Measurements from ENCODE around the gene NDUFS6.
"Not testable (repeated sequence)": the region's sequence is repeated elsewhere in the genome, so short reads cannot be mapped to it uniquely, and the experiment has no call there.

NDUFS6 gene

DNA sequence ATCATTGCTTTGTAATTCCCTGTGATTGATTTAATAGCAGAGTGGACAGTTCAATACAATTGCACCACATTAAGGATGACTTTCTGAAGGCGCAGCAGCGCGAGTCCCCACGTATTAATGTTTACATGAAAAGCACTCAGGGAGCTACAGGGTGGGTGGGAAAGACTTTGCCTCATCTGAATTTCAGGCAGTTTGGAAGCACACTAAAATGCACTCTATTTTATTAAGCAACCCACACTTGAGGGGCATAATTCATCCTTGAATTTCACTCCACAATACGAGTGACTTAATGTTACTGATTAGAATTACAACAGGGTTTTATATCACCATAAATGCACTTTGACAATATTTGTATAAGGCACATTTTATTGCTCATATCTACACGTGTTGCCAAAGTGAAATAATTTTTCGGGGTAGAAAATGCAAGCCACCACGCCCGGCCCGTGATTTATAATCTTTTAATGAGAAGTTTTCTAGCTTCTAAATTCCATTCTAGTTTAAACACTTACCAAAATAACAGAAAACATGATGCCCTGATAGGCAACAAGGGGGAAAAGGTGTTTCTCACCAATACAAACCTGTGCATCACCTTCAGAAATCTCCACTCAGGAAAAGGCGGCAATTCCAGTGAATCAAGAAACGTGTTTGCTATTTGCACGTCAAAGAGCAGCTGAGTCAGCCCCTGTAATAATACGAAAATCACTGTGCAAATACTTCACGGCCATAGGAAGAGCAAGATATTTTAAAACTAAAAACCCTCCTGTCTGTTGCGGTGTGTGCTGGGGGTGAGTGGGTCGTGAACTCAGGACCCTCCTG, 41.0 kb downstream of the NDUFS6 start:
- DNase-seq (ENCODE audit: low read depth) = no peak
- no peak overlapping the region for H3K4me3 ChIP-seq (ENCODE audit: low read depth, low read length)

DNA sequence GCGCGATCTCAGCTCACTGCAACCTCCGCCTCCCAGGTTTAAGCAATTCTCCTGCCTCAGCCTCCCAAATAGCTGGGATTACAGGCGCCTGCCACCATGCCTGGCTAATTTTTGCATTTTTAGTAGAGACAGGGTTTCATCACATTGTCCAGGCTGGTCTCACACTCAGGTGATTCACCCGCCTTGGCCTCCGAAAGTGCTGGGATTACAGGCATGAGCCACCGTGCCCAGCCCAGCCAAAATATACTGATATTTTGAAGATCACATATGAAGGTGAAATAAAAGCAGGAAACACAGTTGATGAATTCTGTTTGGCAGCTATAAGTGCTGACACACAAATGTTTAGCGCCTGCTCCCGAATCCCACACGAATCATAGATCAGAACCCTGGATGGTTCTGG, 42.6 kb downstream of the NDUFS6 start:
- DNase-seq (ENCODE audit: low read depth); H3K4me3 ChIP-seq (ENCODE audit: low read depth, low read length): not testable (repeated sequence)

DNA sequence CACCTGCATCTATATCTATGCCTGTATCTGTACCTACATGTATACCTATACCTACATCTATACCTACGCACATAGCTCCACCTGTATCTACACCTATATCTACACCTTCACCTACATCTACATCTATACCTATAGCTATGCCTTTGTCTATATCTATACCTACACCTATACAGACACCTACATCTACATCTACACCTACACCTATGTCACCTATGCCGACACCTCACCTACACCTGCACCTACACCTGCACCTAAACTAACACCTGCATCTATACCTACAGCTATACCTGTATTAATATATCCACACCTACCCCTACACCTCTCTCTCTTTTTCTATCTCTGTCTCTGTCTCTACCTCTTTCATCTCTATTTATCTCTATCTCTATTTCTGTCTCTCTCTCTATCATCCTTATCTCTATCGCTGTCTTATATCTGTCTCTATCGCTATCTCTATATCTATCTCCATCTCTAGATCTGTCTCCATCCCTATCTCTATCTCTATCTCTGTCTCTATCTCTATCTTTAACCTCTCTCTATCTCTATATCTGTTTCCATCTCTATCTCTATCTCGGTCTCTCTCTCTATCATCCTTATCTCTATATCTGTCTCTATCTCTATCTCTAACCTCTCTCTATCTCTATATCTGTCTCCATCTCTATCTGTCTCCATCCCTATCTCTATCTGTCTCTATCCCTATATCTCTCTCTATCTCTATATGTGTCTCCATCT, 43.7 kb downstream of the NDUFS6 start:
- DNase-seq (ENCODE audit: low read depth) = no peak
- no peak overlapping the region for H3K4me3 ChIP-seq (ENCODE audit: low read depth, low read length)

DNA sequence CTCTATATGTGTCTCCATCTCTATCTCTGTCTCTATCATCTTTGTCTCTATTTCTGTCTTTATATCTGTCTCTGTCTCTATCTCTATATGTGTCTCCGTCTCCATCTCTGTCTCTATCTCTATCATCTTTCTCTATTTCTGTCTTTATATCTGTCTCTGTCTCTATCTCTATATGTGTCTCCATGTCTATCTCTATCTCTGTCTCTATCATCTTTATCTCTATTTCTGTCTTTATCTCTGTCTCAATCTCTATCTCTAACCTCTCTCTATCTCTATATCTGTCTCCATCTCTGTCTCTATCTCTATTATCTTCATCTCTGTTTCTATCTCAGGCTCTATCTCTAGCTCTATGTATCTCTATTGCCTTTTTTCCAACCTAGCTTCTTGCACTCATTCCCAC, 44.5 kb downstream of the NDUFS6 start:
- H3K4me3 ChIP-seq (ENCODE audit: low read depth, low read length) = no peak overlapping the region
- DNase-seq (ENCODE audit: low read depth) = no peak

DNA sequence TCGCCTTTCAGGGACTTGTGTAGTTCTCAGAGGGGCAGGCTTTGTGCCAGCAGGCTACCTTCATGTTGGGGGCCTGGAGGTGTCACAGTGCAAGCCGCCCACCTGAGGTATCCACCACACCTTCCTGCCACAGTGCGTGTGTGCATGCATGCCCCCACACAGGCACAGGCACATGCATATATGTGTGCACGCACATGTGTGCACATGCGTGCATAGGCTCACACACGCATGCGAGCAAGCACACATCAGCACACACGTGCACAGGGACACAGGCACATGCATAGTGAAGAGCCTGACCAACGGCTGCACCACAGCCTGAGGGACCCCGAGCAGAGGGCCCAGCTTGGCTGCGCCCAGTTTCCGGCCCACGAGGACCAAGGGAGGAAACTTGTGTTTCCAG, 45.4 kb downstream of the NDUFS6 start:
- no peak for DNase-seq (ENCODE audit: low read depth)
- H3K4me3 ChIP-seq (ENCODE audit: low read depth, low read length) = no peak overlapping the region

DNA sequence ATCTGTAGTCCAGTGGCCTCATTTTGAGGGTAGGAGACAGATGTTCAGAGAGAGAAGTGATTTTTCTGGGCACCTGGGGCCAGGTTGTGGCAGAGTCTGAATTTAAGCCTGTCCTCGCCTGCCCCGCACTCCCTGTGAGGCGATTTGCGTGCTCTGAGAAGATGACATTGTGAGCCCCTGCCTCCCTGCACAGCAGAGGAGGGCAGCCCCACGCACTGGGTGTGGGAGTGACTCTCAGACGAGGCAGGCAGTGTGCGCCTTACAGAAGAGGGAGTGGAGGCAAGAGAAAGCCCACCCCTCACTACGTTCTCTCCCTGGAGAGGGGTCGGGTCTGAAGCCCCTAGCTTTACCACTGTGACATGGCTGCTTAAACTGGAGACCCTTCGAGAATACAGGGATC, 45.8 kb downstream of the NDUFS6 start:
- H3K4me3 ChIP-seq (ENCODE audit: low read depth, low read length) = no peak overlapping the region
- DNase-seq (ENCODE audit: low read depth) = no peak

DNA sequence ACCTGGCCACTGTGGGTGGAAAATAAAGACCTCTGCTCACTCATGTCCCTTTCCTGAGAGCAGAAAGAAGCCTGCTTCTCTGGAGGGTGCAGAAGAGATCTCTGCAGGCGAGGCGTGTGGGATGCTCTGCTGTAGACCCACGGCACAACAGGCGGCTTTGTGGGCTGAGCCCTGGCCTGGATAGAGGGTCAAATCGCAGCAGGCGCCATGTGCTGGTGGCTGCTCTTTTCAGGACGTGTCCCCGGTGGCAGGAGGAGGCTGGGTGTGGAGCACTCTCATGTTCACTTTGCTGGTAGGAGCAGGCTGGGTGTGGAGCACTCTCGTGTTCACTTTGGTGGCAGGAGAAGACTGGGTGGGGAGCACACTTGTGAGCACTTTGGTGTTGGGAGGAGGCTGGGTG, 46.4 kb downstream of the NDUFS6 start:
- DNase-seq (ENCODE audit: low read depth) = no peak
- no peak overlapping the region for H3K4me3 ChIP-seq (ENCODE audit: low read depth, low read length)

DNA sequence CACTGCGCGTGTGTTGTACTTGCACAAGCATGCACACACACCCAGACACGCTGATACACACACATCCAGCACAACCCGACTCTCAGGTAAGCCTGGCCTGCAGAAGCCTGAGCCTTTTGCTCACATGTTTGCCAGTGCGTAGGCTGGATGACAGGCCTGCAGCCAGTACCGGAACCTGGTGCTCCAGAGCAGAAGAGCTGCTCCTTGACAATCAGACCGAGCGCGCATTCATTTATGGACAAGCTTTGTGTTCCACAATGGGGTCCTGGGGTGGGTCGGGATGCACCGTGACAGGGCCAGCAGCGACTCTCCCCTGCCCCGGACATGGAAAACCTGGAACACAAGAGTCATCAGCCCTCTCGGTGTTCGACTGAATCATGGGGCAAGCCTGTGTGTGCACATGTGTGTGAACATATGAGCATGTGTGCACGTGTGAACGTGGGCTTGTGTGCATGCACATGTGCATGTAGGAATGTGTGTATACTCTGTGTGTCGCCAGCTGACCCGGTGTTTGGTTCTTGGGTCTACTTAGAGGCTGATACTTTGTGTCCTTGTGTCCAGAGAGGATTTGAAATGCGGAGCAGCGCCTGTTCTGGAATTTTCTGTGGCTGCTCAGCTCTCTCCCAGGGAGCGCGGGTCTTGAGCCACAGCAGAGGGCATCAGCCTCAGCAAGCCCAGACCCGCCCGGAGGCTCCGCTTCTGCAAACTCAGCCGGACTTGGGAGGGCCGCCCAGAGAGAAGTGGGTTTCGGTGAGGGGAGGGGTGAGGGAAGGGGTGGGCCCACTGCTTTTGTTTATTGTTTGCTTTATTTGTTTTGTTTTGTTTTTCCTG, 49.3 kb downstream of the NDUFS6 start:
- no peak for DNase-seq (ENCODE audit: low read depth)
- no peak overlapping the region for H3K4me3 ChIP-seq (ENCODE audit: low read depth, low read length)

DNA sequence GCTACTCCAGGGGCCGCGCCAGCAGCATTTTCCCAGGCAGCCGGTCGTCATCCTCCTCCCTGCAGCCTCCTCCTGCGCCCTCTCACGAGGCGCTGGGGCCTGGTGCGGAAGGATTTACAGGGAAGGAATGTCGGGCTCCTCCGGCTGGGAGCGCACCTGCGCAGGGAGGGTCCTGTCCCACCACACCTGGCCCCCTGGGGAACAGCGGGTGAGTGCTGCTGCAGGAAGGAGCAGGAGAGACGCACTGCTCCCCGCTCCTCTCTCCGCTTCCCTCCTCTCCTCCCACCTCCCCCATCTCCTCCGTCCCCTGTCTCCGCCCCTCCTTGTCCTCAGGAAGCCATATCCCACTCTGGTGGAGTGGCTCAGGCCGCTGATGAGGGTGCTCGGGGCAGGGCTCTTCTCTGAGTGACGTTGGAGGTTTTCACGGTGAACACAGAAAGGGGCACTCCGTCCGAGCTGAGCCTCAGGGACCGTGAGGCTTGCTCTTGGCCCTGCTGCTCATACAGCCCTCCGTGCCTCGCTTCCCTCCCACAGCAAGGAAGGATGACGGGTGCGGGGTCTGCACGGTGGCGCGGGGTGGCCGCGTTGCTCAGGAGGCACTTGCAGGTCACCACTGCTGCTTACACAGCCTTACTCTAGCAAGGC, 50.2 kb downstream of the NDUFS6 start:
- H3K4me3 ChIP-seq (ENCODE audit: low read depth, low read length) = no peak overlapping the region
- DNase-seq (ENCODE audit: low read depth) = no peak

DNA sequence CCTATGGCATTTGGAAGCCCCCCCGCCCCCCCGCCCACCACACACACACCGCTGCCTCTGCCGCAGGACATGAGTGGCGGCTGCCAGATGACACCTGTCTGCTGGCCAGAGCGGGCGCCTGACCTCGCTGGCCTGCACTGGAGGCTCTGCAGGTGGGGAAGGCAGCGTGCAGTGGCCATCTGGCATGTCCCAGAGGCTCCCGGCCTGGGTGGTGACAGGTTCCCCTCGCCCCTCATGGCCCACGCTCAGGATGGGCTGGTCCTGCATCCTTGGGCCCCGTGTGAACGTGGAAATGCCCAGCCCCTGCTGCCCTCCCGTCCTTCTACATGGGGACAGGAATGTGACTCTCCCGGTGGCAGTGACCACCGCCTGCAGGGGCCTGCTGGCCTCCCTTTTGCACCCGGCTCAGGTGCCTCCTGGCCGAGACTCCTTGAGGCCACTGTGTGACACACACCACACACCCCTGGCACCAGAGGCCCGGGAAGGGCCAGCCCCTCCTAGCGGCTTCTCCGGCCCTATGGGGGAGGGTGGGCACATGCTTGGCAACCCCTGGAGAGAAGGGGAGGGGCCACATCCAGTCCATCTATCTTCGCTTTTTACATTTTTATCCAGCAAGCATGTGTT, 51.2 kb downstream of the NDUFS6 start:
- H3K4me3 ChIP-seq (ENCODE audit: low read depth, low read length) = no peak overlapping the region
- no peak for DNase-seq (ENCODE audit: low read depth)

DNA sequence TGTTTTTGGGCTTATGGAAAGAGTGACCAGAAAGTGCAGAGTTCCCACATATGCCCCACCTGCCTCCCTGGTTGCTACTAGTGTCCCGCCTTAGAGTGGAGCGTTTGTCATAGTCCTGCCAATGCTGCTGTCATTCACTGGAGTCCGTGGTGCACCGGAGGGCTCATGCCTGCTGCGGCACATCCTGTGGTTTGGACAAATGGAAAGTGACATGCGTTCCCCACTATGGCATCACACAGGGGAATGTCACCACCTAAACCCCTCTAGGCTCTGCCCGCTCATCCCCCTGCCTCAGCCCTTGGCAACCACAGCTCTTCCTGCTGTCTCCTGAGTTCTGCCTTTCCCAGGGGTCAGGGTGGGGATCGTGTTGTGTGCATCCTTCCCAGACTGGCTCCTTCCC, 52.3 kb downstream of the NDUFS6 start:
- no peak for DNase-seq (ENCODE audit: low read depth)
- no peak overlapping the region for H3K4me3 ChIP-seq (ENCODE audit: low read depth, low read length)

DNA sequence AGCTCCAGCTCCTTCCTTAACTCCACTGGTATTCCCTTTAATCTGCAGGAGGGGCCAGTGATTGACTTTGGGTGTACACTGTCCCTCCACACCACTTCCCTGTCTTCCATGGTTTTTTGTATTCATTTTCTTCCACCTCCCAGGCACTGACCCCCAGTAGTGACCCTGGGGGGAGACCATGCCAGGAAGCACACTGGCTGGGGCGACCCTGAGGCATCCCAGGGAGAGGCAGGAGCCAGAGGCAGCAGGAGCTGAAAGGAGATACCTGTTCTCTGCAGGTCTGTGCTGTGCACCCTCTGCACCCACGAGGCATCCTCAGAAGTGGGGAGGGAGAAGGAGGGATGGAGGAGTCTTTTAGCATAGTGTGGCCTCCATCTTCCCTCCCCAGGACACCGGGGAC, 53.9 kb downstream of the NDUFS6 start:
- no peak overlapping the region for H3K4me3 ChIP-seq (ENCODE audit: low read depth, low read length)
- DNase-seq (ENCODE audit: low read depth) = no peak

DNA sequence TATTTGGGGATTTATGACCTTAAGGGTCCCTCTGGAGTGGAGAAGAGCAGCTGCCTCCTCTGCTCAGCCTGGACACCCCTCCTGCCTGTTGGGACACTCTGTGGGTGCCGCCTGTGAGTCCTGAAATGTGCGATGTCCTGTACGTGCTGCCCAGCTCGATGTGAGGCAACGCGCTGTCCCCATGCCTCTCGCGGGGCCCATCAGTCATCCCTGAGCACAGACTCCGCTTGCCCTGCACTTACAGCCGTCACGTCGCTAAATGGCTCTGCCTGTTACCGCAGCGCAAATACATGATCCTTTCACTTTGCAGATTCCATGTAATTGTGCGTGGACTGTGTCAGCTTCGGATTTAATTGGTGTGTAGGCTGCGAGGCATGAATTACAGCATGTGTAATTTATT, 54.4 kb downstream of the NDUFS6 start:
- no peak for DNase-seq (ENCODE audit: low read depth)
- no peak overlapping the region for H3K4me3 ChIP-seq (ENCODE audit: low read depth, low read length)

DNA sequence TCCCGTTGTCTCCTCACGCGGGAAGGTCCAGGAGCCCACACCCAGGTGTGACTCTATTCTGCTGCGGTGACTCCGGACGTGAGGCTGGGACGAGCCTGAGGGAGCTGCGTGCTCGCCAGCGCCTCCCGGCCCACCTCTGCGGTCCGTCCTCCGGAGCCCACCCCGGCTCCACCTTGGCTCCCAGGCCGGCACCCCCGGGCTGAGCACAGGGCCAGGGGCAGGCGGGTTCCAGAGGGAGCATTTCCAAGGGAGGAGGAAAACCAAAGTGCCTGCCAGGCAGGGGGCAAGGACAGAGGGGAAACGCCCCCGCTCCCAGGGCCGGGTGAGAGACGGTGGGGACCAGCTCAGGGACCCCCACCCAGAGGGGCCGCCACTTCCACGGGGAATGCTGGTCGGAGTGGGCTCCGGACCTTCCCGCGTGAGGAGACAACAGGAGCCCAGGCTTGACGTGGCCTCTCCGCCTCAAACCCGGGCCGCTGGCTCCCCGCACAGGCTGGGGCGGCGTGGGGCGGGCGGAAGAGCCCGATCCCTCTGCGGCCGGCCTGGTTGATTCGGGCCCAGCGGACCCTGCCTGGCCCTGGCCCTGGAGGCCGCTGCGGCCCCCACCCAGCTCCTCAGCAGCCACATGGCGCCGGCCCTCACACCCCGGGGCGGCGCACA, 55.5 kb downstream of the NDUFS6 start:
- H3K4me3 ChIP-seq (ENCODE audit: low read depth, low read length) = no peak overlapping the region
- DNase-seq (ENCODE audit: low read depth) = no peak

DNA sequence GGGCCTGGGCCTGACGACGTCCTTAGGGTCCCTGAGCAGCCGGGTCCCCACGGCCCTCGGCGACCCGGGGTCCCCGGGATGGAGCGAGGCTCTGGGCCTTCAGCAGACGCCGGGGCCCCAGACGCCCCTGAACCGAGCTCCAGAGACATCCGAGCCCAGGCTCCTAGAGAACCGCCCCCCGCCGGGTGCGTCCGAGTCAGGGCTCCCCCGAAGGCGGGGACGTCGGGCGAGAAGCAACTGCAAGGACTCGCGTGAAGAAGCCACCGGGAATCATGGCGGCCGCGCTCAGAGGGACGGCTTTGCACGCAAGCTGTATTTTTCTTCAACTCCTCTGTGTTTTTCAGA, 56.0 kb downstream of the NDUFS6 start:
- no peak for DNase-seq (ENCODE audit: low read depth)
- no peak overlapping the region for H3K4me3 ChIP-seq (ENCODE audit: low read depth, low read length)

DNA sequence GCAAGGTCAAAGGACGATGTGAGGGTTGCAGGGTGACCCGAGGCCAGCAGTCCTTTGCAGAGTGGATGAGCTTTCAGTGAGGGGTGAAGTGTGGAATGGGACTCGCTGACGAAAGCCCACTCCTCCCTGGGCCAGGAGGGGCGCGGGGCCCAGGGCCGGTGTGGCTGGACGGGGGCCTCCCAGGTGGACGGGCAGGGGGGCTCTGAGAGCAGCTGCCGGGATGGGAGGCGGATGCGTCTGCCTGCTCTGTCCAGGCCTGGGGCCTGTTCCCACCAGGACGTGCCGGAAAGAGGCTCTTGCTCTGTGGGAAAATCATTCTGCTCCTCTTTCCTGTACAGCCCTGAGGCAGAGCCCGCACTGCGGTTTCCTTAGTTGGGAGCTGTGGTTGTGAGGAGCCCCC, 57.2 kb downstream of the NDUFS6 start:
- no peak overlapping the region for H3K4me3 ChIP-seq (ENCODE audit: low read depth, low read length)
- no peak for DNase-seq (ENCODE audit: low read depth)

DNA sequence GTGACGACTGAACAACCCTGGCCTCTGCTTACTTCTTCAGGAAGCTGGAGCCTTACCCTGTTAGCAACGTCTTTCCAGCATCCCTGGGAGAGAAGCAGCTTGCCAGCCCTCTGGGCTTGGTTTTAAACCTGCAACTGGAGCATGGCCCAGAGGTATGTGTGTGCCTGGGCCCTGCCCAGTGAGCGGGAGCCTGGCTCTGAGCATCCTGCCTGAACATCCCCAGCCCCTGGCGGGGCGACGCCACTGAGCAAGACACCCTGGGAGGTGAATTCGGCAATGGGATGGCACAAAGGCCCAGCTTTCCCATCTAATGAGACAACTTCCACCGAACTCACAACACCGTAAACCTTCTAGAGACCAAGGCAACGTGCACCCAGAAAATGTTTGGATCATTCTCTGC, 57.9 kb downstream of the NDUFS6 start:
- no peak for DNase-seq (ENCODE audit: low read depth)
- H3K4me3 ChIP-seq (ENCODE audit: low read depth, low read length) = no peak overlapping the region

DNA sequence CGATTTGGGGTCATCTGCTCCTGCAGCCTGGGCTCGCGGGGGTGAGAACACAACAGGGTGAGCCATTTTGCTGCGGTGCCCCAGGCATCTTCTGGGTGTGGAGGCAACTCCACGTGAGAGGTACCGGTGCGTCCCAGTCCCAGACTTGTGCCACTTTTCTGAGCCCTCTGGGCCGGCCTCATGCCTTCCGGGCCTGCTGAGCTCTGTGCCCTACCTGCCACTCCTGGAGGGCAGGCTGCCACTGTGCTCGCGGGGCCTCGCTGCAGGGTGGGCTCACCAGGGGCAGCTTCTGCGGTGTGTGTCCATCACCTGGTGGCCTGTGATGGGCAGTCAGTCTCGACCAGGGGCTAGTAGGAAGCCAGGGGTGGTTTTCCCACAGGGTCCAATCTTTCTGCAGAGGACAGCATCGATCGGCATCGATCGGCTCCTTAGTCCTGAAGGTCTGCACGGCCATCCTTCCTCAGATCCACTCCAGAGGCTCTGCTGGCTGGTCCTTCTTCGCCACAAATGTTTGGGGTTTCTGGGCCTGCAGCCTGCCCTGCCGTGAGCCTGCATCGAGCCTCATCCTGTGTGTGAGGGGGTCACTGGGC, 58.9 kb downstream of the NDUFS6 start:
- H3K4me3 ChIP-seq (ENCODE audit: low read depth, low read length) = no peak overlapping the region
- DNase-seq (ENCODE audit: low read depth) = no peak

DNA sequence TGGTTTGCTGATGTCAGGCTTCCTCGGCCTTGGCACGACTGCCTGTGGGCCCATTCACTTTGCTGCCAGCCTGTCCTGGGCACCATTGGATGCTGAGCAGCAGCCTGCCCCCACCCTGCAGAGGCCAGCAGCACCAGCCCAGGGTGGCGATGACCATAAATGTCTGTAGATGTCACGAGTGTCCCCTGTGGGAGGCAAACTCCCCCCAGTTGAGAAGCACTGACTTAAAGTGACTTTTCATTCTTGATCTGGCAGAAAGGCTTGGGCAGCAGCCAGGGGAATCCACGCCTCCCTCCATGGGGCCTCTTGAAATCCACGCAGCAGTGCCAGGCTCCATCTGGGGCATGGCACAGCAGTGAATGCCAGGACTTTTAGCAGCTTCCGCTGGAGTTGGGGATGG, 59.7 kb downstream of the NDUFS6 start:
- no peak overlapping the region for H3K4me3 ChIP-seq (ENCODE audit: low read depth, low read length)

More for the DNA sequence above, 59.7 kb downstream of the NDUFS6 start:
- DNase-seq (ENCODE audit: low read depth) = no peak
